Calu3 (cell line): ENCODE results near the gene LAMA5. TPM values are rescaled to one million over a fixed set of nuclear protein-coding genes. Genes with fewer than 3 reads are reported as not detected.

Experiments used
- BruUV-seq: library from RNA; stranded (reverse); fragments of 400-500 nt; replicated peaks from 2 replicates; lab custom pipeline; 2021; lab: Mats Ljungman, UMichigan
- CTCF ChIA-PET: fragments of 300-600 bp; sonication (Branson Sonifier 250); formaldehyde crosslinking; loops from one replicate; lab custom pipeline; 2022; ENCODE audit warnings: antibody characterized with exemption; lab: Charles Lee
- DNase-seq: peaks from one replicate; pipeline ENCODE4 v3.0.0; 2022
- H3K27ac Mint-ChIP-seq: one replicate; pipeline ENCODE4 v1.8.0; 2022; ENCODE audit warnings: mixed read lengths; ENCODE audit not compliant: unreplicated experiment
- H3K27me3 Mint-ChIP-seq: one replicate; pipeline ENCODE4 v1.8.0; 2022; ENCODE audit warnings: mixed read lengths; ENCODE audit not compliant: unreplicated experiment
- H3K36me3 Mint-ChIP-seq: one replicate; pipeline ENCODE4 v1.8.0; 2022; ENCODE audit warnings: mild to moderate bottlenecking, moderate library complexity, mixed read lengths; ENCODE audit not compliant: insufficient read depth, unreplicated experiment
- H3K4me1 Mint-ChIP-seq: one replicate; pipeline ENCODE4 v1.8.0; 2022; ENCODE audit warnings: mild to moderate bottlenecking, low read depth, mixed read lengths; ENCODE audit not compliant: unreplicated experiment
- H3K4me3 Mint-ChIP-seq: one replicate; pipeline ENCODE4 v1.8.0; 2022; ENCODE audit warnings: mild to moderate bottlenecking, low read depth, moderate library complexity, mixed read lengths; ENCODE audit not compliant: unreplicated experiment
- H3K9me3 Mint-ChIP-seq: one replicate; pipeline ENCODE4 v1.8.0; 2022; ENCODE audit warnings: low read depth, mixed read lengths; ENCODE audit not compliant: unreplicated experiment
- CTCF ChIP-seq: fragments of 200-600 bp; IDR thresholded peaks from one replicate; pipeline ENCODE4 v1.8.0; 2022; ENCODE audit warnings: antibody characterized with exemption; ENCODE audit not compliant: unreplicated experiment
- intact Hi-C: fragments of 100-400 bp; cut with micrococcal nuclease; formaldehyde crosslinking; loops from one replicate; pipeline ENCODE4 v1.10.0; 2022; ENCODE audit not compliant: unreplicated experiment
- total RNA-seq: library from RNA; stranded (reverse); gene quantifications from 2 replicates; pipeline ENCODE4 v1.2.3, GENCODE V29; 2022

LAMA5 gene
- total RNA-seq, 1 experiment from 2014 or later, result 763 TPM

DNA sequence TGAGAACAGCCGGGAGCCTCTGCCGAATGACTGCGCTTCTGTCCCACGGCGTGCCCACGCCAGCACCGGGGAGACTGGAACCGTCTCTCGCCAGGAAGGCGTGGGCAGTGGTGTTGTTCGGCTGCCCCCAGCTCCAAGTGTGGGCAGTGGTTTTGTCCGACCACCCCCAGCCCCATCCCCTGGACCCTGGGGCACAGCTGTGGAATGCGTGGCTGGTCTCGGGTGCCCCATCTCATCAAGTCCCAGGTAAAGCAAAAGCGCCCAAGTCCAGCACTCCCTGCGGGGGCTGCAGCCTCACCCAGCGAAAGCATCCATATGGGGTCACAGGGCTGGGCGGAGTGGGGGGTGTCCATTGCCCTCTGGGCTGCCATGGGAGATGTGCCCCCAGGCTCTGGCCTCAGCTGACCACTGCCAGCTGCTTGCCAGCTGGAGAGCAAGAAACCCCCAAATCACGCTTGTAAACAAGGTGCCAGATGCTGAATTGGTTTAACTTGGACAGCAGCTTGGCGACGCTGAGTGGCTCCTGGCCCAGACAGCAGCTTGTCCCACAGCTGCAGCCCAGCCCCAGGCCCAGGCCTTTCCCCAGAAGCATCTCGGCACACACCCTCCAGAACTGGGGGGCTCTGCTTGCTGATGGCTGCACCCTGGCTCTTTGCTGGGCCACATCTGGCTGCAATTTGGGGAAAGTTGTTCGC, 35.5 kb upstream of the LAMA5 start:
- Mint-ChIP-seq H3K36me3 (peaks cover 42% of the 10 kb centered on the region), H3K27me3 (no peaks in the 10 kb centered on the region), H3K4me1 (peaks cover 13% of the 10 kb centered on the region), H3K4me3 (no peak overlapping the region), H3K9me3 (peaks cover 4% of the 10 kb centered on the region), H3K27ac (no peak overlapping the region)
- intact Hi-C loops, result no loop called here
- no TSS peak for BruUV-seq
- no peak for DNase-seq
- CTCF ChIA-PET, result interaction anchor here (0.5 kb wide), 1 partner anchor 16 kb away, joined by 4 read pairs; the partner anchor contains the start of gene RPS21
- no peak for TF ChIP-seq CTCF

DNA sequence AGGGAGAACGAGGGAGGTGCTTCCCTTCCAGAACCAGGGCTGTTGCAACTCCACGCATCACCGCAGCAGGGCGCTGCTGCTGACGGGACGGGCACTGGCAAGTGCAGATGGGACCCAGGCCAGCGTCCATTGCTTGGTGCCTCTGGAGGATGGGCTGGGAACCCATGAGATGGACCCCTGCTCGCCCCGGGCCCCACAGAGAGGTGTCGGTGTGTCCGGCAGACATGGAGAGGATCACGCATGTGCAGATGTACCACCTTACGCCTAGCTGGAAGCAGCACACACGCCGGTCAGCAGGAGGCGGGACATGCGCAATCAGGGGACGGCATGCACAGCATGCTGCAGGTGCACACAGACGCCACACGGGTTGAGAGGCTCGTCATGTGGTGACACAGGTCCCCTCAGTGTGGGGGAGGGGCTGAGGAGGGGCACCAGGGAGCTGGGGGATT, 34.2 kb upstream of the LAMA5 start:
- intact Hi-C loops, result no loop called here
- BruUV-seq, result no TSS peak
- DNase-seq, result no peak
- Mint-ChIP-seq H3K27ac (no peak overlapping the region), H3K4me1 (peaks cover 12% of the 10 kb centered on the region), H3K4me3 (no peak overlapping the region), H3K27me3 (no peaks in the 10 kb centered on the region), H3K9me3 (peaks cover 4% of the 10 kb centered on the region), H3K36me3 (peaks cover 35% of the 10 kb centered on the region)
- no peak for TF ChIP-seq CTCF
- CTCF ChIA-PET, result no interaction called here

DNA sequence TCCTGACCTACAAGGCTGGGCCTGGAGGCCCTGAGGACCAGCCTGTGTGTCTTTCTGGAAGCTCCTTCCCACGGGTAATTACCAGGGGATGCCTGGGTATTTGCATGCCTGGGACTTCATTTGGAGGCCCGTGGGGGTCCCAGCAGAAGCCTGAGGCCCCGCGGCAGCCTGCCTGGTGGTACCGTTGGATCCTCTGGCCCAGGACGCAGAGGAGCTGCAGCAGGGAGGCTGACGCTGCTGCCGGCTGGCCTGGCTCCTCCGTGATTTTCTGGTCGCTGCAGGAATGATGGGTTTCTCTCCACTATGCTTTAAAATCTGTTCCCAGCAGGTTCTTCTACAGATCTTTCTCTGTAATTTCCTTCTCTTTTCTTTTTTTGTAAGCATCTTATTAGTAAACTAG, 33.4 kb upstream of the LAMA5 start:
- Mint-ChIP-seq H3K4me3 (no peak overlapping the region), H3K4me1 (peaks cover 4% of the 10 kb centered on the region), H3K27ac (no peak overlapping the region), H3K9me3 (peaks cover 4% of the 10 kb centered on the region), H3K36me3 (peaks cover 29% of the 10 kb centered on the region), H3K27me3 (no peaks in the 10 kb centered on the region)
- no peak for DNase-seq
- no TSS peak for BruUV-seq
- intact Hi-C loops, result no loop called here
- CTCF ChIA-PET, result interaction anchor here (1.3 kb wide), 1 partner anchor 9 kb away, joined by 8 read pairs; no protein-coding TSS in a partner anchor
- no peak for TF ChIP-seq CTCF

GRCh38 chr20:62400021-62400420, 32.9 kb upstream of the LAMA5 start:
- Mint-ChIP-seq H3K4me3 (no peak overlapping the region), H3K27ac (no peak overlapping the region), H3K4me1 (no peaks in the 10 kb centered on the region), H3K27me3 (no peaks in the 10 kb centered on the region), H3K9me3 (peaks cover 4% of the 10 kb centered on the region), H3K36me3 (peaks cover 29% of the 10 kb centered on the region)
- TF ChIP-seq CTCF, result no peak
- intact Hi-C loops, result no loop called here
- no TSS peak for BruUV-seq
- CTCF ChIA-PET, result interaction anchor here (0.8 to 1.7 kb wide), 3 partner anchors 10 to 14 kb away, joined by 3 to 8 read pairs (median 6); partner anchors contain the start of gene RPS21
- no peak for DNase-seq
